GM10847 (cell line): ENCODE data around the gene OSBP2.

Experiments
- POLR2A ChIP-seq: IDR thresholded peaks from 2 replicates; pipeline ENCODE4 v1.6.1; 2011; ENCODE audit not compliant: insufficient read length; ENCODE audit errors: extremely low read depth

OSBP2 gene

DNA sequence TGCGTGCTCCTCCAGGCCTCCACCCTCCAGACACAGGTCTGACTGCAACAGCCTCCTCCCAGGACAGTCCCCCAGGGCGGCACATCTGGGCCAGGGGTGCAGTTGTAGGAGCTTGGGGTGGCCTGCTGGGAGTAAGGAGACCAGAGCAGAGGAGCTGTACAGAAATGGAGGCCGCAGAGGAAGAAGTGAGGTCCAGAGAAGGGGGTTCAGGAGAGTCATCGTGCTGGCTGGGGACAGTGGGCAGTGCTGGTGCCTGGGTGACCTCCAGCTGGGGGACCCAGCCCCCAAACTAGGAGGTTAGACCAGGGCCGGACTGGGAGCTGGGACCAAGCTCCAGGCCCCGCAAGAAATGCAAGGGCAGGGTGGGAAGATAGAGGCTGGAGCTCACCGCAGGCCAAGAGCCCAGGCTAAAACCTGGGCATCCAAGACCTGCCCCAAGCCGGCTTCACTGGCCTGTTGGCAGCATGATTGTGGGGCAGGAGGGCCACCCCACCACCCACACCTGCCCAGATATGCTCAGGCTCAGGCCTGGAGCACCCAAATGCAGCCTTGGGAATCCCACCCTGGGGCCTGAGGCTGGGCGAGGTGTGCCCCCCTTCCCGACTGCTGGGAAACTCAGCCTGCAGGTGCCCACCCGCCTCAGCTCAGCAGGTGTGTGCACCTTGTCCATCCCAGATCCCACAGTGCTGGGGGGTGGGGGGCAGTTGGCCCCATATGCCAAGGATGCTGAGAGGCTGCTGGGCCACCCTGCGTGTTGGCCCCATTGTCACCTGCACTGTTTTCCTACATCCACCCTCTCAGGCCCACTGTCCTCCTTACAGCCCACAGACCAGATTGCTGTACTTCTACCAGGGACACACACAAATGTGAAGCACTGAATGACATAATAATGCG, 177.0 kb downstream of the OSBP2 start:
- no peak for TF ChIP-seq POLR2A

DNA sequence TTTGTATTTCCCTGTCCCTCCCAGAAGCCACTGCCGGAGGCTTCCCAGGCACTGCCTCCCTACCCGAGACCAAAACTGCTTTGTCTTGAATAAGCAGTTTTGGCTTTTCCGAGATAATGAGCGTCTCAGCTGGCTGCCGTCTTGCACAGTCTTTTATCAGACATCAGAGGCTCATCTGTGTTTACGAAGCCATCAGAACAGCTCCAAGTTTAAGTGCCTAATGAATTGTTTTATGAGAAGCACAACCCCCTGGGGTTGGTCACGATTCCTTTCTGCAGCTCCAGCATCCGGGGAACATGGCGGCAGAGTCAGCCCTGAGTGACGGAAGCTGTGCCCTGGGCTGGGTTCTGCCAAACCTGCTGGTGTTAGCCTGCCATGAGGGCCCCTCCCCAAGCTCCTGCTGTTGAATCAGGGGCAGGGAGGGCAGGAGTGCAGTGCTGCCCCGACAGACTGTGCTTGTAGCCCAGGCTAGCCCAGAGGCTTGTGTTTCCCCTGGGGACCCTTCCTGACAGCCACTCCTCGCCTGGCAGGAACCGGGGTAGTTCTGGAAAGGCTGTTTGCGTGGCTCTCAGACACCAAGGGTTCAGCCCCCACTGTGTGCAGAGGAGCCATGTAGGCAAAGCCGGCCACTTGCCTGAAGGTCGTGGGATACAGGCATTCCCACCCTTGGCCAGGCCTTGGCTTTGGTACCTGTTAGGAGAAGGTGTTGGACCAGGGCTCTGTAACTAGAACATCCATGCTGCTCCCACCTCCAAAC, 177.8 kb downstream of the OSBP2 start:
- TF ChIP-seq POLR2A: no peak

DNA sequence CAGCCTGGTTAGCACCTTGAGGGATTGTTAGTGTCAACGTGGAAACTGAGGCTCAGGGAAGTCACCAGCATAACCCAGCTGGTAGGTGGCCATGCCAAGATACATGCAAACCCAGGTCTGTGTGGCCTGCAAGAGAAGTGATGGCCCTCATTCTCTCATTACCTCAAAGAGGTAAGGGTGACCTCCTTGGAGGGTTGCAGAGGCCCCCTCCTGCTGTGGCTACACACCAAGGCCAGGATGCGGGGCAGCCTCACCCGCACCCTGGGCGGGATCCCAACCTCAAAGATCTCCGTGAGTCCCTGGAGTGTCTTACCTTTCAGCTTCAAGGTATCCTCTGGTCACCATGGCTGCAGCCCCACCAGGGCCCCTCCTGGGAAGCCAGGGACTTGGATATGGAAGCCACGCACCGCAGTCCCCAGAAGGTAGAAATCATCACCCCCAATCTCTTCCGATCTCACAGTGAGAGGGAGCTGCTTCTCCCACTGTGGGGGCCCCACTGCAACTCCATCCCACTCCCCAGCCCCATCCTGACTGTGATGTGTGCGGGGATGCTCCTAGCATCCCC, 178.5 kb downstream of the OSBP2 start:
- TF ChIP-seq POLR2A: no peak

DNA sequence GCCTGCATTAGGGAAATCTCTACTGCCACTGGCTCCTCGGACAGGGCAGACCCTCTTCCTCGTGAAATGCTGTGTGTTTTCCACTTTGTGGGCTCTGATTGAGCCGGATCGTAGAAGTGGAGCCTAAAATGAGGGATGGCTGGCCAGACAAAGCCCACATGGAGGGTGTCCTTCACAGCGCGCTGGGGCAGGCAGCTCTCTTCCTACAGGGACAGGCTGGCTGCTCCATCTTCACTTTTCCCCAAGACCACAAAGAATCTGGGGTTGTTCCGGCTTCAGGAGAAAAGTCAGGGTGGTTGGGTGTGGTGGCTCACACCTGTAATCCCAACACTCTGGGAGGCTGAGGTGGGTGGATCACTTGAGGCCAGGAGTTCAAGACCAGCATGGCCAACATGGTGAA, 179.0 kb downstream of the OSBP2 start:
- TF ChIP-seq POLR2A: no peak

DNA sequence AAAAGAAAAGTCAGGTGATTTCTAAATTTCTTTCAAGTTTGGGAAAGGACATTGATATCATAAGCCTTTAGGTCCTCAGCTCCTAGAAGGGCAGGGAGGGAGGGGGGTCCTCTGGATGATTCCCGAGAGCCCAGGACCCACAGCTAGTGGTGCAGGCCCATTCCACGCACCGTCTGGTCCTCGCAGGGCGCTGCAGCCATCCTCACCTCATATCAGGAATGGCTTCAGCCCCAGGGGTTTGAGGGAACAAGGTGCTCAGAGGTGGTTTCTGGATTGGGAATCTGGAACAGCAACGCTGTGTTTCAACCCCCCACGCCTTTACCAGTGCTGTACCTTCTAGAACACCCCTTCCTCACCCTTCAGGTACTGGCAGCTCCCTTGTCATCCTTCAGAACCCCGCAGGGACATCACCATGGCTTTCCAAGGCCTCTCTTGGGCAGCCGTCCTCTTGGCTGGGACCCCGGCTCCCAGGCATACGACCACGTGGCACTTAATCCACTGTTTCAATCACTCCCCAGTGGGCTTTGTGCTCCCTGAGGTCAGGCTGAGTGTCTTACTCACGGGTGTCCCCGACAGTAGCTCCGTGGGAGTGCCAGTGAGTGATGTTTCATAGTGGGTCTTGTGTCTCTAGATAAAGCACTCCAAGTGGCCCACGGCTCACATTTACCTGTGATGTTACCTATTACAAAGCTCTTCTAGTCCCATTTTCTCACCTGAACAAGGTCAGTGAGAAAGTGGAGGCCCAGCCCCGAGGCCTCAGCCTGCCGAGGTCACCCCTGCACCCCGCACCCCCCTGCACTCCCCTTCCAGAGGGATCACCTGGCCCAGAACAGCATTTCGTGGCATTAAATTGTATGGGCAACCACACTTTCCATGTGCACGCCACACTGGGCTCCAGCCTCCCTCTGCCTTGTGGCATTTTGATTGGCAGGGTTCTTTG, 180.0 kb downstream of the OSBP2 start:
- no peak for TF ChIP-seq POLR2A

DNA sequence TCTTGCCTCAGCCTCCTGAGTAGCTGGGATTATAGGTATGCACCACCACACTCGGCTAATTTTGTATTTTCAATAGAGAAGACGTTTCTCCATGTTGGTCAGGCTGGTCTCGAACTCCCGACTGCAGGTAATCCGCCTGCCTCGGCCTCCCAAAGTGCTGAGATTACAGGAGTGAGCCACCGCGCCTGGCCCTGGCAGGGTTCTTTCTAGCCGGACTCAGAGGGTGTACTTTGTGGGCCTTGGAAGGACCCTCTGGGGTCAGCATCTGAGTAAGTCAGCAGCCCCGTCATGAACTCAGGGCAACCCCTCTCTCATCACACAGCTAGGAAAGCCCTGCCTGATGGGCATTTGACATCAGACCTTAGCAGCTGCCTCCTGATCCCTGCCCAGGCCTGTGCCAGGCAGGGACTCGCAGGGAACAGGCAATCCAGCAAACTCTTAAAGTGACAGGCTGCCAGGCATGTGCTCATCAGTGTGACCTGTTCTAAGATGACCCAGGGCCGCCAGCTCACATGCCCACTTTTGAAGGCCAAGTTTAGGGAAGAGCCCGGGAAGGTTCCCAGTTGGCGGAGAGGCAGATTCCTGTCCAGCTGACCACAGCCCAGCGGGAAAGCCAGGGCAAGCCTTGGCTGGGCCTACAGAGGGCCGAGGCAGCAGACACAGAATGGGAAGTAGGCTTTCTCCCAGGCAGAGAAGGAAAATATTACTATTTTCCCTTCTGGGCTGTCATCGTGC, 181.0 kb downstream of the OSBP2 start:
- TF ChIP-seq POLR2A: no peak

DNA sequence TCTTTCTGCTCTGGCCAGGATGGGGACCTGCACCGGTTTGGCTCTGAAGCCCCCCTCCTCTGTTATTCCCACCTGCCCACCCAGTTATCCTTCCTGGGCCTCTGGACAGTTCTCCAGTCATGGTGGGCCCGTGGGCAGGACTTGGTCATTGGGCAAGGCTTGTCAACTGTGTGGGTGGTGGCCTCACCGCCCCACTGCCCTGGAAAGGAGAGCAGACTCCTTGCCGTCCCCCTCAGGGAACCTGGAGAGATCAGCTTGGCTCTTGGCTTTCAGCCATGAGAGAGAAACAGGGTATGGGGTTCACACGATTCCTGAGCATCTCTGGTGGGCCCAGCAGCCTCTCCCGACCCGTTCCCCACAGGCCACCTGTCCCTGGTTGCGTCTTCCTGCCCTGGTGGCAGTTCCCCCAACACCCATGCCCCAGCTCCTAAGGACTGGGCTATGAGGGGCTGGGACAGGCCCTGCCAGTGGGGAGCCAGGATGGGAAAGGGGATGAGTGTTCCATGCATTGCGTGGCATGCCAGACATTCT, 181.6 kb downstream of the OSBP2 start:
- no peak for TF ChIP-seq POLR2A

DNA sequence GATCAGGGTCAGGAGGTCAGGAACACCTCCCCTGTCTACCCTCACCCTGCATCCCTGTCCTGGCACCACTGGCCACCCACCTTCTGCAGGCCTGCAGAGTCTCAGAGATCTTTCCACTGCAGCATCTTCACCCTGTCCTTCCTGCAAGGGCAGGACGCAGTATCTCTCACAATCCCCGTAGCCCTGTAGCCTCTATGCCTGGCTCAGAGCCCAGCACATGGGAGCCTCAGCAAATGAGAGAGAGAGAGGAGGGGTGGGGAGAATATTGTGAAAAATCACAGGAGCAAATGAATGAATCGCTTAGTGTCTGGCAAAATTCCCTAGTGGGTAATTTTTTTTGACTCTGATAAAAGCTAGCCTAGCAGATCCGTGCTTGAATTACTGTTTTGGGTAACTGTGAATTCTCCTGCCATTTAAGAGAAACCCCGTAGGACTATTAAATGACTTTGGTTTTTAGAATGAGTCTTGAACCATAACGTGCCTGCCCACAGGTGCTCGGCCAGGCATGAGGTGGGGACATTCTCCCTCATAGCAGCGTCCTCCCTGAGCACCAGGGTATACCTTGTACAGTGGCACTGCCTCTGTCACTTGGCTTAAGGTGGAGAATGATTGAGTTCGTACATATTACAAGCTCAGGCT, 182.4 kb downstream of the OSBP2 start:
- no peak for TF ChIP-seq POLR2A

DNA sequence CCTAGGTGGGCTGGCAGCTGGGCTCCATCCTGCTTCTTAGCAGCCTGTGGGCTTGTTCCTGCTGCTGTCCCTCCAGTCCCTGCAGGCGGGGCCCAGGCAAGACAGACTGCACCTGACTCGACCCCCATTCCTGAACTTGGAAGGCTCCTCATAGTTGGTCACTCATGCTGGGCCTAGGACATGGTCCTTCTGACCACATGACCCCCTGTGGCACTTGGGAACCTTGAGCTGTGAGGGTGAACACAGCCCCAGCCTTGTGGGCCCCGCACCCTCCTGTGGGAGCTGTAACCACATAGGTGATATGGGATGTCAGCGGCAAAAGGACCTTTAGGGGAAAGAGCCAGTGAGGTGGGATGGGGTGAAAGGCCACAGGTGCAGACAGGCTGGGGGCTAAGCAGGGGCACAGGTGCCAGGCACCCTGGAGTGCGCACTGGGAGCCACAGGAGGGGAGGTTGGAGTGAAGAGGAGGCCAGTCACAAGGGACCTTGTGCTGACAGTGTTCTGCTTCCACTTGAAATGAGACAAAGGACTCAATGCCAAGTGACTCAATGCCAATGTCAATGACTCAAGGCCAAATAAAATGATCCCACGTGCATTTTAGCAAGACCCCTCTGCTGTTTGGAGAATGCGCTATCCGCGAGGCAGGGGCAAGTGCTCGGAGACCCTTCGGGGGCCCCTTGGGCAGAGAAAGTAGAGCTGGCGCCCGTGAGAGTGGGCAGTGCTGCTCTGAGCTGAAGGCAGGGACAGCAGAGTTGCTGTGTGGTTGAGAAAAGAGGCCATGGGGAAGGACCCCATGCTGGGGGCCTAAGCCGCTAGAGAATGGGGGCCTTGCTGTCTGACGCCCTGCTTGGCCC, 183.2 kb downstream of the OSBP2 start:
- TF ChIP-seq POLR2A: no peak

DNA sequence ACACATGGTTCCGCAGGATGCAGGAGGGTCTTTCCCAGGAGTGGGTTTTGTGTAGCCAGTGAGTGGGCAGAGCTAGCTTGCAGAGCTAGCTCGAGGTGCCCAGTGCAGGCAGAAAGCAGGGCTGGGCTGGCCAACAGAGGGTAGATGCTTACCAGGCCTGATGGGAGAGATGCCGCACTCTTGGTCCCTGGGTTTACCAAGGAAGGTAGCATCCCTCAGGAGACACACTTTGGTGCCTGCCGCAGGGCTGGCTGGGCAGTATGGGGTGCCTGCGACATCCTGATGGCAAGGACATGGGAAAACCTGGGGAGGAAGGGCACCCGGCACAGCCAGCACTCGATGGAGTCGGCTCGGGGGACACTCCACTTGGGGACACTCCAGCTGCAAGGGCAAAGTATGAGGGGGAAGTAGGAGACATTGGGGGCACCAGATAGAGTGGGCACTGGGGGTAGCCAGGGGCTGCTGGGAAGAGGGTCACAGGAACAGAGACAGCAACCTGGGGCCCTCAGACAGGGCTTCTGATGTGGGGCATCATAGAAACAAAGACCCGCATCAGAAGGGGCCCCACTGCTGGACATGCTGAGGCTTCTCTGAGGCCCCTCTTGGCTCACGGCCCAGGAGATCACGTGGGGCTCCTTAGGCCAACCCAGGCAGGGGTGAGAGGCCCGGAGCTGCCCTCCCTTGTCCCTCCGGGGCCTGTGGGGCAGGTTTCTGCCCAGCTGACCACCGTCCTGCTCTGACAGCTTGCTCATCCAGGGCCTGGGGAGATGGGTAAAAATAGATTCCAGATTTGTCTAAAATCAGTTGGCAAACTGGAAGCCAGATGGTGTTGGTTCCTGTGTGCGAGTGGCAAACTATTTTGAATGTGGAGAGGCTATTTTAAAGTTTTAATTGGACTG, 184.1 kb downstream of the OSBP2 start:
- no peak for TF ChIP-seq POLR2A

DNA sequence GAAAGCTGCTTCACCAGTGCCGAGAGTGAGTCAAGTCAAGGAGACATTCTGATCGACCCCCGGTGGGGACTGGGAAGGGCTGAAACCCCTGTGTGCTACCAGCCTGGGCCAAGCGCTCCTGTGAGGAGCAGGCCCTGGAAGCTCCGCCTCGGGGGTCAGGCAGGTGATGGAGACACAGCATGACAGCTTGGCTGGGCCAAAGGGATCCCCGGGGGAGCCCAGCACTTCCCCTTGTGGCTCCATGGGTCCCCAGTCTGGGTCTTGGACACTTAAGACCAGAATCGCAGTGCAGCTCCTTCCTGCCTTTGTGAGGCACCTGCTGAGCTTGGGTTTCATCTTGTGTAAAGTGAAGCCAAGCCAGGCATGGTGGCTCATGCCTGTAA, 184.7 kb downstream of the OSBP2 start:
- TF ChIP-seq POLR2A: no peak

DNA sequence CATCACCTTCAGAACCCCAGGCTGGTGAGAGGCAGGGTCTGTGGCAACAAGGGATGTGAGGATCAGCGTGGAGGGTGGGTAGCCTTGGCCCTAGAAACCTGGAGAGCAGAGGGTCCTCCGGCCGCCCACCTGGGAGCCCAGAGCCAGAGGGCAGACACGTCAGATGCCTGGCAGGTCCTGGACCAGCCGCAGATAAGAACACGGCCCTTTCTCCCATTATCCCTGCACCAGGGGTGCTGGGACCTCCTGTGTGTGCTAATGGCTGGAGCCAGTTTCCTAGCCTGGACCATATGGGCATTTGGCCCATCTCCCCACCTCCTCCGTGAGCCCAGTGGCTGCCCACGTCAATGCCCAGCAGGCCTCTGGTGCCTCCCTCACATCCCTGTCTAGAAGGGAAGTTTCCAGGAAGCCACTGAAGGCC, 185.5 kb downstream of the OSBP2 start:
- TF ChIP-seq POLR2A: no peak
